ENCODE results near the gene PRDX4. TPM values are rescaled to one million over a fixed set of nuclear protein-coding genes. Genes with fewer than 3 reads are reported as not detected.

PRDX4 gene
- total and polyA plus RNA-seq, 2 of the 8 experiments (the other 6 are each of a cell fraction or from before 2014, with no cell fraction given) = 130 TPM

- CTCF ChIA-PET (ENCODE audit: partially characterized antibody) = interaction anchor here (3.1 kb wide), 1 partner anchor 13 kb away, joined by 11 read pairs; no protein-coding TSS in a partner anchor
- H2AFZ ChIP-seq (ENCODE audit: low read length) = no peak overlapping the region
- H3K27me3 ChIP-seq (replicated peaks in 1 of 4; ENCODE audit: control insufficient read depth in 3 of 4, extremely low read depth in 1 of 4, insufficient read depth in 3 of 4, low read length in 3 of 4) = no peaks in the 10 kb centered on the region
- no peak overlapping the region for H2AK5ac ChIP-seq (ENCODE audit: low read depth, low read length)
- H3K4ac ChIP-seq (replicated peaks; ENCODE audit: insufficient read length, low read depth, low read length) = no peak overlapping the region
- no peaks in the 10 kb centered on the region for H3K79me1 ChIP-seq (ENCODE audit: low read depth, low read length)
- no peak overlapping the region for H3K56ac ChIP-seq (replicated peaks; ENCODE audit: insufficient read length, low read depth, low read length)
- no peak overlapping the region for H4K5ac ChIP-seq (ENCODE audit: insufficient read length, low read depth, low read length)
- FAIRE-seq (no peak), DNase-seq (ENCODE audit: low read depth in 1 of 2, low spot score in 2 of 2) (no peak)
- no peaks in the 10 kb centered on the region for H3K4me1 ChIP-seq (replicated peaks in 1 of 4; ENCODE audit: control insufficient read depth in 3 of 4, insufficient read depth in 4 of 4, low read length in 3 of 4)
- H3K18ac ChIP-seq (ENCODE audit: extremely low read depth, low read length) = no peak overlapping the region
- H3K4me3 ChIP-seq (ENCODE audit: extremely low read depth in 1 of 4, insufficient read depth in 2 of 4, low read depth in 3 of 4, low read length in 4 of 4) = no peak overlapping the region
- H4K20me1 ChIP-seq (replicated peaks in 1 of 2; ENCODE audit: control insufficient read depth in 1 of 2, insufficient read depth in 2 of 2, low read length in 2 of 2) = no peaks in the 10 kb centered on the region
- H3K36me3 ChIP-seq (ENCODE audit: control insufficient read depth in 2 of 4, insufficient read depth in 4 of 4, low read length in 3 of 4) = no peaks in the 10 kb centered on the region
- H3K9me3 ChIP-seq (ENCODE audit: insufficient read depth in 2 of 2, low read depth in 1 of 2, low read length in 1 of 2) = no peaks in the 10 kb centered on the region
- H3K27ac ChIP-seq (ENCODE audit: low read depth, low read length) = no peak overlapping the region
- no peaks in the 10 kb centered on the region for H3K79me2 ChIP-seq (ENCODE audit: control insufficient read depth in 1 of 2, insufficient read depth in 2 of 2, low read length in 2 of 2)
- POLR2A ChIA-PET (ENCODE audit: partially characterized antibody) = no interaction called here
- no peak overlapping the region for H2BK5ac ChIP-seq (ENCODE audit: low read depth, low read length)
- no peak overlapping the region for H3K23ac ChIP-seq (ENCODE audit: insufficient read length)
- no peaks in the 10 kb centered on the region for H3K23me2 ChIP-seq (ENCODE audit: low read depth, low read length)
- no peak overlapping the region for H3K9ac ChIP-seq (replicated peaks in 1 of 4; ENCODE audit: extremely low read depth in 1 of 4, low read depth in 3 of 4, low read length in 3 of 4)
- no peak for TF ChIP-seq CHD1 (IDR thresholded peaks at IDR 0.05; ENCODE audit: low read depth, low read length)
- no peak for TF ChIP-seq CREB1 (IDR thresholded peaks at IDR 0.05)
- no peak for TF ChIP-seq SUZ12 (IDR thresholded peaks at IDR 0.05; ENCODE audit: low read length)
- no peak for TF ChIP-seq JUN (IDR thresholded peaks at IDR 0.05; ENCODE audit: low read depth, low read length)
- no peak for TF ChIP-seq SP1 (IDR thresholded peaks at IDR 0.05; ENCODE audit: low read depth, low read length)
- no peak overlapping the region for H2BK15ac ChIP-seq (ENCODE audit: low read length)
- no peak overlapping the region for H3K4me2 ChIP-seq (ENCODE audit: insufficient read depth in 1 of 2, low read depth in 2 of 2, low read length in 2 of 2)
- no peak overlapping the region for H2BK12ac ChIP-seq (ENCODE audit: low read depth, low read length)
- no peak overlapping the region for H2BK120ac ChIP-seq (replicated peaks; ENCODE audit: low read depth, low read length)
- no peak overlapping the region for H4K91ac ChIP-seq (replicated peaks; ENCODE audit: insufficient read length, low read length)
- H4K8ac ChIP-seq (ENCODE audit: extremely low read depth, insufficient read depth, low read length) = no peak overlapping the region
- WGBS, 2 experiments (ENCODE audit: extremely low coverage in 1 of 2, insufficient coverage in 1 of 2, insufficient read length in 1 of 2, insufficient replicate concordance in 2 of 2, low coverage in 1 of 2, low lambda C conversion rate in 2 of 2, missing lambda C conversion rate in 1 of 2) = 33% methylated on average over 3 of the region's 3 CpGs; no CpG with 5 or more reads in 1 of the 2 experiments
- no peak overlapping the region for H2BK20ac ChIP-seq (ENCODE audit: low read length)
- no peak overlapping the region for H3K14ac ChIP-seq (ENCODE audit: insufficient read length)
These were observed 39.2 kb upstream of the PRDX4 start for GRCh38 chrX:23628131-23628530.

Data from H1 (cell line).